ENCODE results near the gene SYNGR4.
"Not testable (repeated sequence)": the region's sequence is repeated elsewhere in the genome, so short reads cannot be mapped to it uniquely, and the experiment has no call there.

The SYNGR4 gene

GRCh38 chr19:48371771-48372170, 7.6 kb downstream of the SYNGR4 start:
- DNase-seq, result not testable (repeated sequence)

- no peak for DNase-seq
These were observed 8.7 kb downstream of the SYNGR4 start for GRCh38 chr19:48372904-48373303.

GRCh38 chr19:48373567-48373966, 9.4 kb downstream of the SYNGR4 start:
- no peak for DNase-seq

GRCh38 chr19:48378194-48378570, 14.0 kb downstream of the SYNGR4 start:
- DNase-seq, result no peak

GRCh38 chr19:48379058-48379457, 14.9 kb downstream of the SYNGR4 start:
- DNase-seq, result no peak

GRCh38 chr19:48381178-48381950, 17.2 kb downstream of the SYNGR4 start:
- DNase-seq, result no peak

GRCh38 chr19:48382286-48382685, 18.1 kb downstream of the SYNGR4 start:
- no peak for DNase-seq

GRCh38 chr19:48385461-48386087, 21.4 kb downstream of the SYNGR4 start:
- no peak for DNase-seq

- no peak for DNase-seq
These were observed 22.8 kb downstream of the SYNGR4 start for GRCh38 chr19:48386981-48387380.

- peak; percentile 67 for DNase-seq
These were observed 26.3 kb downstream of the SYNGR4 start for GRCh38 chr19:48390188-48391099.

GRCh38 chr19:48391100-48392005, 27.2 kb downstream of the SYNGR4 start, which contains the start of gene KDELR1:
Gene KDELR1 (minus strand): TSS chr19:48391551. CDS start chr19:48391358, 193 bp downstream.
- DNase-seq, result peak; percentile 71

- DNase-seq, result not testable (repeated sequence)
These were observed 27.8 kb downstream of the SYNGR4 start for GRCh38 chr19:48392006-48392344.

- DNase-seq, result no peak
These were observed 28.8 kb downstream of the SYNGR4 start for GRCh38 chr19:48392860-48393558.

- peak; percentile 24 for DNase-seq
These were observed 29.6 kb downstream of the SYNGR4 start, which contains the start of gene GRIN2D for GRCh38 chr19:48393559-48394330. Gene GRIN2D (plus strand): TSS chr19:48393668. CDS start chr19:48398393, 4,725 bp downstream.

GRCh38 chr19:48394331-48395169, 30.4 kb downstream of the SYNGR4 start:
- no peak for DNase-seq

- DNase-seq, result no peak
These were observed 30.9 kb downstream of the SYNGR4 start for GRCh38 chr19:48395170-48395455.

- DNase-seq, result no peak
These were observed 31.3 kb downstream of the SYNGR4 start for GRCh38 chr19:48395499-48395898.

GRCh38 chr19:48396016-48396823, 32.1 kb downstream of the SYNGR4 start:
- no peak for DNase-seq

- no peak for DNase-seq
These were observed 32.6 kb downstream of the SYNGR4 start for GRCh38 chr19:48396824-48397176.
